Neural cell (in vitro differentiated cells): Measurements from ENCODE around the gene ARFGAP3.
A peak's percentile ranks its signal among the peaks of the same experiment; 100 is the strongest.

Experiments used
- CTCF ChIP-seq: fragments of 450-650 bp; IDR thresholded peaks from 2 replicates; pipeline ENCODE4 v1.5.1; 2014; ENCODE audit warnings: antibody characterized with exemption, mild to moderate bottlenecking, moderate library complexity; ENCODE audit not compliant: poor library complexity, severe bottlenecking
- EP300 ChIP-seq: fragments of 450-650 bp; conservative IDR thresholded peaks from 2 replicates; pipeline ENCODE4 v1.6.1; 2014; ENCODE audit warnings: antibody characterized with exemption, mild to moderate bottlenecking, moderate library complexity; ENCODE audit not compliant: poor library complexity, severe bottlenecking
- EZH2 ChIP-seq: fragments of 200-600, 300-800 bp; shearing (Covaris generic), sonication (generic); IDR thresholded peaks from 2 replicates; pipeline ENCODE4 v1.6.1; 2014; ENCODE audit warnings: antibody characterized with exemption, low read length, borderline replicate concordance, mild to moderate bottlenecking; ENCODE audit not compliant: insufficient read depth, poor library complexity, severe bottlenecking
- MXI1 ChIP-seq: fragments of 450-650 bp; conservative IDR thresholded peaks from 2 replicates; pipeline ENCODE4 v1.6.1; 2014; ENCODE audit warnings: antibody characterized with exemption, mild to moderate bottlenecking; ENCODE audit not compliant: poor library complexity, severe bottlenecking
- POLR2AphosphoS5 ChIP-seq: IDR thresholded peaks from 2 replicates; pipeline ENCODE4 v1.6.1; 2012
- RAD21 ChIP-seq: fragments of 450-650 bp; conservative IDR thresholded peaks from 2 replicates; pipeline ENCODE4 v1.6.1; 2014; ENCODE audit warnings: antibody characterized with exemption, mild to moderate bottlenecking, moderate library complexity
- TAF1 ChIP-seq: IDR thresholded peaks from 2 replicates; pipeline ENCODE4 v1.6.1; 2012; ENCODE audit warnings: low read depth
- TF ChIP-seq, protein P1 (sequence below): IDR thresholded peaks from 2 replicates; pipeline ENCODE4 v1.6.1; 2012; ENCODE audit warnings: borderline replicate concordance

- TF ChIP-seq CTCF (no peak), POLR2AphosphoS5 (peak; percentile 95), TAF1 (peak; percentile 79), RAD21 (peak; percentile 37), EZH2 (no peak), EP300 (peak; percentile 49), MXI1 (peak; percentile 77)
- TF ChIP-seq, protein P1, sequence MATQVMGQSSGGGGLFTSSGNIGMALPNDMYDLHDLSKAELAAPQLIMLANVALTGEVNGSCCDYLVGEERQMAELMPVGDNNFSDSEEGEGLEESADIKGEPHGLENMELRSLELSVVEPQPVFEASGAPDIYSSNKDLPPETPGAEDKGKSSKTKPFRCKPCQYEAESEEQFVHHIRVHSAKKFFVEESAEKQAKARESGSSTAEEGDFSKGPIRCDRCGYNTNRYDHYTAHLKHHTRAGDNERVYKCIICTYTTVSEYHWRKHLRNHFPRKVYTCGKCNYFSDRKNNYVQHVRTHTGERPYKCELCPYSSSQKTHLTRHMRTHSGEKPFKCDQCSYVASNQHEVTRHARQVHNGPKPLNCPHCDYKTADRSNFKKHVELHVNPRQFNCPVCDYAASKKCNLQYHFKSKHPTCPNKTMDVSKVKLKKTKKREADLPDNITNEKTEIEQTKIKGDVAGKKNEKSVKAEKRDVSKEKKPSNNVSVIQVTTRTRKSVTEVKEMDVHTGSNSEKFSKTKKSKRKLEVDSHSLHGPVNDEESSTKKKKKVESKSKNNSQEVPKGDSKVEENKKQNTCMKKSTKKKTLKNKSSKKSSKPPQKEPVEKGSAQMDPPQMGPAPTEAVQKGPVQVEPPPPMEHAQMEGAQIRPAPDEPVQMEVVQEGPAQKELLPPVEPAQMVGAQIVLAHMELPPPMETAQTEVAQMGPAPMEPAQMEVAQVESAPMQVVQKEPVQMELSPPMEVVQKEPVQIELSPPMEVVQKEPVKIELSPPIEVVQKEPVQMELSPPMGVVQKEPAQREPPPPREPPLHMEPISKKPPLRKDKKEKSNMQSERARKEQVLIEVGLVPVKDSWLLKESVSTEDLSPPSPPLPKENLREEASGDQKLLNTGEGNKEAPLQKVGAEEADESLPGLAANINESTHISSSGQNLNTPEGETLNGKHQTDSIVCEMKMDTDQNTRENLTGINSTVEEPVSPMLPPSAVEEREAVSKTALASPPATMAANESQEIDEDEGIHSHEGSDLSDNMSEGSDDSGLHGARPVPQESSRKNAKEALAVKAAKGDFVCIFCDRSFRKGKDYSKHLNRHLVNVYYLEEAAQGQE, result peak; percentile 77
Measured at GRCh38 chr22:42856865-42857704, at the start of gene ARFGAP3.
